ENCODE results near the gene RBM11. TPM values are rescaled to one million over a fixed set of nuclear protein-coding genes. Genes with fewer than 3 reads are reported as not detected.

Gene RBM11
- total RNA-seq, 1 donor from 2014 or later, result 4.9 TPM

DNA sequence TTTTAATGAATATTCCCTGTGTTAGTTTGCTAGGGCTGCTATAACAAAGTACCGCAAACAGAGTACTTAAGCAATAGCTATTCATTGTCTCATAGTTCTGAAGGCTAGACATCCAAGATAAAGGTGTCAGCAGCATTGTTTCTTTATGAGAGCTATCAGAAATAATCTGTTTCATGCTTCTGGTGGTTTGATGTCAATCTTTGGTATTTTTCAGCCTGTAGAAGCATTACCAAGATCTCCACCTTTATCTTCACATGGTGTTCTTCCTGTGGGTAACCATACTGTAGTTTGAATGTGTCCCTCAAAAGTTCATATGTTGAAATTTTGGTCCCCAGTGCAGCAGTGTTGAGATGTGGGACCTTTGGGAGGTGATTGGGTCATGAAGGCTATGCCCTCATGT is 7.4 kb downstream of the RBM11 start:
- no peak overlapping the region for H3K4me3 Mint-ChIP-seq (ENCODE audit: low read depth)
- H3K36me3 Mint-ChIP-seq (ENCODE audit: insufficient read depth), result peaks cover 8% of the 10 kb centered on the region
- TF ChIP-seq, protein P1, sequence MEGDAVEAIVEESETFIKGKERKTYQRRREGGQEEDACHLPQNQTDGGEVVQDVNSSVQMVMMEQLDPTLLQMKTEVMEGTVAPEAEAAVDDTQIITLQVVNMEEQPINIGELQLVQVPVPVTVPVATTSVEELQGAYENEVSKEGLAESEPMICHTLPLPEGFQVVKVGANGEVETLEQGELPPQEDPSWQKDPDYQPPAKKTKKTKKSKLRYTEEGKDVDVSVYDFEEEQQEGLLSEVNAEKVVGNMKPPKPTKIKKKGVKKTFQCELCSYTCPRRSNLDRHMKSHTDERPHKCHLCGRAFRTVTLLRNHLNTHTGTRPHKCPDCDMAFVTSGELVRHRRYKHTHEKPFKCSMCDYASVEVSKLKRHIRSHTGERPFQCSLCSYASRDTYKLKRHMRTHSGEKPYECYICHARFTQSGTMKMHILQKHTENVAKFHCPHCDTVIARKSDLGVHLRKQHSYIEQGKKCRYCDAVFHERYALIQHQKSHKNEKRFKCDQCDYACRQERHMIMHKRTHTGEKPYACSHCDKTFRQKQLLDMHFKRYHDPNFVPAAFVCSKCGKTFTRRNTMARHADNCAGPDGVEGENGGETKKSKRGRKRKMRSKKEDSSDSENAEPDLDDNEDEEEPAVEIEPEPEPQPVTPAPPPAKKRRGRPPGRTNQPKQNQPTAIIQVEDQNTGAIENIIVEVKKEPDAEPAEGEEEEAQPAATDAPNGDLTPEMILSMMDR (IDR thresholded peaks at IDR 0.05; ENCODE audit: unreplicated experiment), result no peak
- peaks cover under 1% of the 10 kb centered on the region for H3K9me3 Mint-ChIP-seq (ENCODE audit: low read depth)
- H3K4me1 Mint-ChIP-seq (ENCODE audit: low read depth), result no peaks in the 10 kb centered on the region
- DNase-seq (ENCODE audit: low spot score, unreplicated experiment), result no peak
- no peaks in the 10 kb centered on the region for H3K27me3 Mint-ChIP-seq
- no peak overlapping the region for H3K27ac Mint-ChIP-seq

DNA sequence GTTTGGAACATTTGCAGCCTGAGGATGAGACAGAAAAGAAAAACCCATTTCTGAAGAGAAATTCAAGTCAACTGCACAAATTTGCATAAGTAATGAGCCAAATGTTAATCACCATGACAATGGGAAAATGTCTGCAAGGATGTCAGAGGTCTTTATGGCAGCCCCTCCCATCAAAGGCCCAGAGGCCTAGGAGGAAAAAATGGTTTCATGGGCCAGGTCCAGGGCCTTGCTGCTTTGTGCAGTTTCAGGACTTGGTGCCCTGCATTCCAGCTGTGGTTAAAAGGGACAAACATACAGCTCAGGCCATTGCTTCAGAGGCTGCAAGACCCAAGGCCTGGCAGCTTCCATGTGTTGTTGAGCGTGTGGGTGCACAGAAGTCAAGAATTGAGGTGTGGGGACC is 13.4 kb downstream of the RBM11 start:
- no peak for DNase-seq (ENCODE audit: low spot score, unreplicated experiment)
- peaks cover 13% of the 10 kb centered on the region for H3K36me3 Mint-ChIP-seq (ENCODE audit: insufficient read depth)
- H3K4me1 Mint-ChIP-seq (ENCODE audit: low read depth), result no peaks in the 10 kb centered on the region
- H3K27ac Mint-ChIP-seq, result no peak overlapping the region
- peaks cover 19% of the 10 kb centered on the region for H3K9me3 Mint-ChIP-seq (ENCODE audit: low read depth)
- H3K27me3 Mint-ChIP-seq, result no peaks in the 10 kb centered on the region
- H3K4me3 Mint-ChIP-seq (ENCODE audit: low read depth), result no peak overlapping the region
- TF ChIP-seq, protein P1 (IDR thresholded peaks at IDR 0.05; ENCODE audit: unreplicated experiment), result no peak

DNA sequence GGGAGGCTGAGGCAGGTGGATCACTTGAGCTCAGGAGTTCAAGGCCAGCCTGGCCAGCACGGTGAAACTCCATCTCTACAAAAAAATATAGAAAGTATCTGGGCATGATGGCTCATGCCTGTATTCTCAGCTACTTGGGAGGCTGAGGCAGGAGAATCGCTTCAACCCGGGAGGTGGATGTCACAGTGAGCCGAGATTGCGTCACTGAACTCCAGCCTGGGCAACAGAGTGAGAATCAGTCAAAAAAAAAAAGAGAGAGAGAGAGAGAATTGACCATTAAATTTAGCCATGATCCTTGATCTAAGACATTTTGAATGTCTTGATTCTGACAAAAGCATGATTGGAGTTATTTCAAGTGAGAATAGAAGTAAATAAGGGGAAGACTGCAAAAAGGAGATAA is 19.1 kb downstream of the RBM11 start:
- no peak overlapping the region for H3K4me3 Mint-ChIP-seq (ENCODE audit: low read depth)
- no peaks in the 10 kb centered on the region for H3K4me1 Mint-ChIP-seq (ENCODE audit: low read depth)
- no peaks in the 10 kb centered on the region for H3K36me3 Mint-ChIP-seq (ENCODE audit: insufficient read depth)
- TF ChIP-seq, protein P1 (IDR thresholded peaks at IDR 0.05; ENCODE audit: unreplicated experiment), result no peak
- no peaks in the 10 kb centered on the region for H3K27me3 Mint-ChIP-seq
- DNase-seq (ENCODE audit: low spot score, unreplicated experiment), result no peak
- no peak overlapping the region for H3K27ac Mint-ChIP-seq
- peaks cover 9% of the 10 kb centered on the region for H3K9me3 Mint-ChIP-seq (ENCODE audit: low read depth)

DNA sequence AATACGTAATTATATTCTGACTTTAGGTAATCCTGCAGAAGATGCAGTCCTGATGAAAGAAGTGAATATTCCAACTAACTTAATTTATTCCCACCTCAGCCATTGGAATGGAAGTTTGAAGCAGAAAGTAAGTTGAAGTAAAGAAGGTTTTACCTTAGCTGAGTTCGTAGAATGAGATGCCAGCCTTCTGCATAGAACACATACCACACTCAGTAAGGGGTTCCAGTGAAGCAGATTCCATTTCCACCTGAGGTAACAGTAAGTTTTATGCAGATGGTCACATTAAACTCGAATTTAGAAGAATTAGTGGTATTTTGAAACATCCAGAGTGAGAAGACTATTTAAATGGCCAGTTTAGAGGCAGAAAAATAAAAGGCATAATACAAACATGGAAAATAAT is 20.2 kb downstream of the RBM11 start:
- Mint-ChIP-seq H3K9me3 (ENCODE audit: low read depth) (peaks cover 3% of the 10 kb centered on the region), H3K36me3 (ENCODE audit: insufficient read depth) (no peaks in the 10 kb centered on the region), H3K4me3 (ENCODE audit: low read depth) (no peak overlapping the region), H3K27me3 (no peaks in the 10 kb centered on the region), H3K27ac (no peak overlapping the region), H3K4me1 (ENCODE audit: low read depth) (no peaks in the 10 kb centered on the region)
- DNase-seq (ENCODE audit: low spot score, unreplicated experiment), result no peak
- TF ChIP-seq, protein P1 (IDR thresholded peaks at IDR 0.05; ENCODE audit: unreplicated experiment), result no peak

DNA sequence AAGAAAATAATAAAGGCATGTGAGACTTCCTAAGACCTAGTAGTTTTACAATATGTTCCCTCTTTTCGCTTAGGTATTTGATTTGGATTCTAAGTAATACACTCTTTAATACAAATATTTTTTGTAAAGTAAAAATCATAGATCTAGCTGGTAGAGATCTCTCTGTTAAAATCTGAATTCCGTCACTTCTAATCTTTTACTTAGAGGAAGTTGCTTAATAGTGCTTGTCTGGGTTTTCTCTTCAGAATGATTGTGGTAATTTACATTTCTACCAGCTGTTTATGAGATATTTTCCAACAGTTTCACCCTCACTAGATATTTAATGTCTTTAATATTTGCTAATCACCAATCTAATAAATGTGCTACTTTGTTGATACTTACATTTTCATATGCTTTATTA is 23.3 kb downstream of the RBM11 start:
- TF ChIP-seq, protein P1 (IDR thresholded peaks at IDR 0.05; ENCODE audit: unreplicated experiment), result no peak
- H3K4me1 Mint-ChIP-seq (ENCODE audit: low read depth), result peaks cover 3% of the 10 kb centered on the region
- no peak for DNase-seq (ENCODE audit: low spot score, unreplicated experiment)
- no peaks in the 10 kb centered on the region for H3K36me3 Mint-ChIP-seq (ENCODE audit: insufficient read depth)
- H3K27me3 Mint-ChIP-seq, result no peaks in the 10 kb centered on the region
- no peak overlapping the region for H3K4me3 Mint-ChIP-seq (ENCODE audit: low read depth)
- H3K27ac Mint-ChIP-seq, result no peak overlapping the region
- no peaks in the 10 kb centered on the region for H3K9me3 Mint-ChIP-seq (ENCODE audit: low read depth)

Measured in progenitor cell of endocrine pancreas (in vitro differentiated cells).